Measurements from ENCODE around the gene CENPP. TPM values are rescaled to one million over a fixed set of nuclear protein-coding genes. Genes with fewer than 3 reads are reported as not detected.
"Not testable (repeated sequence)": the region's sequence is repeated elsewhere in the genome, so short reads cannot be mapped to it uniquely, and the experiment has no call there.

Gene CENPP
- total RNA-seq, 2 experiments from 2014 or later: 23.3 to 31.6 TPM

- H3K4me3 Mint-ChIP-seq: not testable (repeated sequence)
Observed at GRCh38 chr9:92573612-92574011, 247.9 kb downstream of the CENPP start.

GRCh38 chr9:92576175-92576574, 250.4 kb downstream of the CENPP start:
- H3K27ac Mint-ChIP-seq: no peak overlapping the region
- no peak overlapping the region for H3K4me3 Mint-ChIP-seq
- H3K27me3 Mint-ChIP-seq: no peaks in the 10 kb centered on the region
- POLR2A ChIA-PET: no interaction called here
- H3K9me3 Mint-ChIP-seq: peaks cover 10% of the 10 kb centered on the region
- no peaks in the 10 kb centered on the region for H3K4me1 Mint-ChIP-seq
- CTCF ChIA-PET: no interaction called here
- no peak for DNase-seq
- H3K36me3 Mint-ChIP-seq (ENCODE audit: low read depth): peaks cover 8% of the 10 kb centered on the region

More at GRCh38 chr9:92573612-92574011, 247.9 kb downstream of the CENPP start:
- CTCF ChIA-PET; H3K9me3 Mint-ChIP-seq; H3K27ac Mint-ChIP-seq; H3K36me3 Mint-ChIP-seq (ENCODE audit: low read depth); POLR2A ChIA-PET; H3K27me3 Mint-ChIP-seq; DNase-seq; H3K4me1 Mint-ChIP-seq: not testable (repeated sequence)

- no peaks in the 10 kb centered on the region for H3K4me1 Mint-ChIP-seq
- no peaks in the 10 kb centered on the region for H3K9me3 Mint-ChIP-seq
- DNase-seq: no peak
- ChIA-PET POLR2A (no interaction called here), CTCF (no interaction called here)
- H3K36me3 Mint-ChIP-seq (ENCODE audit: low read depth): no peaks in the 10 kb centered on the region
- no peaks in the 10 kb centered on the region for H3K27me3 Mint-ChIP-seq
- H3K4me3 Mint-ChIP-seq: no peak overlapping the region
- no peak overlapping the region for H3K27ac Mint-ChIP-seq
Observed at GRCh38 chr9:92589923-92590322, 264.2 kb downstream of the CENPP start.

GRCh38 chr9:92590377-92590776, 264.6 kb downstream of the CENPP start:
- Mint-ChIP-seq H3K4me1 (no peaks in the 10 kb centered on the region), H3K4me3 (no peak overlapping the region), H3K27ac (no peak overlapping the region), H3K9me3 (no peaks in the 10 kb centered on the region), H3K27me3 (no peaks in the 10 kb centered on the region), H3K36me3 (ENCODE audit: low read depth) (no peaks in the 10 kb centered on the region)
- CTCF ChIA-PET: no interaction called here
- POLR2A ChIA-PET: no interaction called here
- no peak for DNase-seq

- ChIA-PET CTCF (no interaction called here), POLR2A (no interaction called here)
- Mint-ChIP-seq H3K36me3 (ENCODE audit: low read depth) (no peaks in the 10 kb centered on the region), H3K4me1 (no peaks in the 10 kb centered on the region), H3K4me3 (no peak overlapping the region), H3K27me3 (no peaks in the 10 kb centered on the region), H3K9me3 (no peaks in the 10 kb centered on the region), H3K27ac (no peak overlapping the region)
- DNase-seq: no peak
Observed at GRCh38 chr9:92592537-92592936, 266.8 kb downstream of the CENPP start.

- Mint-ChIP-seq H3K4me3 (no peak overlapping the region), H3K36me3 (ENCODE audit: low read depth) (no peaks in the 10 kb centered on the region), H3K27me3 (no peaks in the 10 kb centered on the region), H3K27ac (no peak overlapping the region), H3K4me1 (no peaks in the 10 kb centered on the region), H3K9me3 (no peaks in the 10 kb centered on the region)
- ChIA-PET CTCF (no interaction called here), POLR2A (no interaction called here)
- no peak for DNase-seq
Observed at GRCh38 chr9:92592946-92593861, 267.5 kb downstream of the CENPP start.

- CTCF ChIA-PET: not testable (repeated sequence)
Observed at GRCh38 chr9:92595075-92595474, 269.3 kb downstream of the CENPP start.

GRCh38 chr9:92595930-92596329, 270.2 kb downstream of the CENPP start:
- Mint-ChIP-seq H3K27me3 (no peaks in the 10 kb centered on the region), H3K27ac (no peak overlapping the region), H3K36me3 (ENCODE audit: low read depth) (no peaks in the 10 kb centered on the region), H3K4me3 (no peak overlapping the region), H3K4me1 (no peaks in the 10 kb centered on the region), H3K9me3 (no peaks in the 10 kb centered on the region)
- POLR2A ChIA-PET: no interaction called here
- no peak for DNase-seq
- CTCF ChIA-PET: interaction anchor here (2.0 kb wide), 1 partner anchor 22 kb away, joined by 4 read pairs; no protein-coding TSS in a partner anchor

More at GRCh38 chr9:92595075-92595474, 269.3 kb downstream of the CENPP start:
- H3K4me1 Mint-ChIP-seq; DNase-seq; H3K4me3 Mint-ChIP-seq; H3K27ac Mint-ChIP-seq; H3K9me3 Mint-ChIP-seq; H3K36me3 Mint-ChIP-seq (ENCODE audit: low read depth); H3K27me3 Mint-ChIP-seq; POLR2A ChIA-PET: not testable (repeated sequence)

- Mint-ChIP-seq H3K4me1 (no peaks in the 10 kb centered on the region), H3K27ac (no peak overlapping the region), H3K36me3 (ENCODE audit: low read depth) (peaks cover under 1% of the 10 kb centered on the region), H3K4me3 (no peak overlapping the region), H3K27me3 (no peaks in the 10 kb centered on the region), H3K9me3 (peaks cover under 1% of the 10 kb centered on the region)
- ChIA-PET POLR2A (no interaction called here), CTCF (interaction anchor here (0.8 kb wide), 1 partner anchor 12 kb away, joined by 3 read pairs; no protein-coding TSS in a partner anchor)
- no peak for DNase-seq
Observed at GRCh38 chr9:92598382-92598781, 272.6 kb downstream of the CENPP start.

- peaks cover 5% of the 10 kb centered on the region for H3K9me3 Mint-ChIP-seq
- POLR2A ChIA-PET: no interaction called here
- no peaks in the 10 kb centered on the region for H3K27me3 Mint-ChIP-seq
- H3K4me1 Mint-ChIP-seq: no peaks in the 10 kb centered on the region
- H3K4me3 Mint-ChIP-seq: no peak overlapping the region
- no peak for DNase-seq
- CTCF ChIA-PET: interaction anchor here (1.8 kb wide), 1 partner anchor 18 kb away, joined by 5 read pairs; no protein-coding TSS in a partner anchor
- peak overlapping the region; percentile 17 for H3K27ac Mint-ChIP-seq
- H3K36me3 Mint-ChIP-seq (ENCODE audit: low read depth): peaks cover 3% of the 10 kb centered on the region
Observed at GRCh38 chr9:92599938-92600461, 274.2 kb downstream of the CENPP start.

GRCh38 chr9:92600462-92601261, 274.9 kb downstream of the CENPP start:
- ChIA-PET CTCF (interaction anchor here (1.8 kb wide), 1 partner anchor 17 kb away, joined by 5 read pairs; no protein-coding TSS in a partner anchor), POLR2A (no interaction called here)
- no peak for DNase-seq
- Mint-ChIP-seq H3K9me3 (peaks cover 5% of the 10 kb centered on the region), H3K4me3 (no peak overlapping the region), H3K4me1 (peaks cover 3% of the 10 kb centered on the region), H3K36me3 (ENCODE audit: low read depth) (peaks cover 6% of the 10 kb centered on the region), H3K27ac (peak overlapping the region; percentile 17), H3K27me3 (no peaks in the 10 kb centered on the region)

- H3K27me3 Mint-ChIP-seq: no peaks in the 10 kb centered on the region
- no peak overlapping the region for H3K27ac Mint-ChIP-seq
- H3K9me3 Mint-ChIP-seq: peaks cover 5% of the 10 kb centered on the region
- ChIA-PET CTCF (interaction anchor here (1.3 to 1.8 kb wide), 2 partner anchors 16 to 461 kb away, joined by 3 to 5 read pairs; no protein-coding TSS in a partner anchor), POLR2A (no interaction called here)
- H3K36me3 Mint-ChIP-seq (ENCODE audit: low read depth): peaks cover 6% of the 10 kb centered on the region
- peaks cover 3% of the 10 kb centered on the region for H3K4me1 Mint-ChIP-seq
- no peak overlapping the region for H3K4me3 Mint-ChIP-seq
- no peak for DNase-seq
Observed at GRCh38 chr9:92601451-92601850, 275.7 kb downstream of the CENPP start.

- Mint-ChIP-seq H3K27ac (no peak overlapping the region), H3K4me3 (no peak overlapping the region), H3K9me3 (peaks cover 5% of the 10 kb centered on the region), H3K27me3 (no peaks in the 10 kb centered on the region), H3K4me1 (peaks cover 3% of the 10 kb centered on the region), H3K36me3 (ENCODE audit: low read depth) (peaks cover 6% of the 10 kb centered on the region)
- POLR2A ChIA-PET: no interaction called here
- CTCF ChIA-PET: interaction anchor here (1.3 kb wide), 1 partner anchor 461 kb away, joined by 3 read pairs; no protein-coding TSS in a partner anchor
- no peak for DNase-seq
Observed at GRCh38 chr9:92602413-92602812, 276.7 kb downstream of the CENPP start.

Data from activated CD4-positive, alpha-beta T cell treated with anti-CD3 and anti-CD28 coated beads, Interleukin-2, amount 10 ng/mL, durations not matched to agents 7 days and 5 days (primary cell).